Peyer's patch (tissue), 4 donors: ENCODE results near the gene DAAM2. TPM values are rescaled to one million over a fixed set of nuclear protein-coding genes. Genes with fewer than 3 reads are reported as not detected.

Experiments used
- DNase-seq, 3 donors: peaks; one replicate each; pipeline ENCODE4 v3.0.0-alpha.2; 2017 to 2019
- H3K27ac ChIP-seq, 4 donors: fragments of 200-600 bp; sonication (generic); one replicate each; pipeline ENCODE4 v1.5.1; 2016 to 2019
- H3K27me3 ChIP-seq, 2 donors: fragments of 200-600 bp; sonication (generic); one replicate each; pipeline ENCODE4 v1.5.1; 2019
- H3K36me3 ChIP-seq, 3 donors: fragments of 200-600 bp; sonication (generic); one replicate each; pipeline ENCODE4 v1.5.1; 2016 to 2019
- H3K4me1 ChIP-seq, 4 donors: fragments of 200-600 bp; sonication (generic); one replicate each; pipeline ENCODE4 v1.5.1; 2016 to 2019
- H3K4me3 ChIP-seq, 4 donors: fragments of 200-600 bp; sonication (generic); 1 replicate in 3 of 4; 2 replicates in 1 of 4; pipeline ENCODE4 v1.5.1; 2016 to 2019; ENCODE audit warnings: mild to moderate bottlenecking in 1 of 4
- H3K9me3 ChIP-seq, 4 donors: fragments of 200-600 bp; sonication (generic); one replicate each; pipeline ENCODE4 v1.5.1; 2016 to 2019; ENCODE audit warnings: mild to moderate bottlenecking in 1 of 4
- POLR2A ChIP-seq, 2 donors: fragments of 450-650 bp; IDR thresholded peaks; one replicate each; pipeline ENCODE4 v1.5.1; 2017; ENCODE audit warnings: antibody characterized with exemption in 2 of 2, mild to moderate bottlenecking in 2 of 2, moderate library complexity in 2 of 2
- total RNA-seq, 4 donors: library from RNA; depleted of rRNA; stranded (reverse); fragments of >200 nt; gene quantifications; one replicate each; pipeline ENCODE4 v1.1.0, GENCODE V29; 2016
- TF ChIP-seq, protein P1 (sequence below), 6 experiments: fragments of 450-650 bp in 4 of 6; fragments of 200-600 bp in 2 of 6; sonication (generic) in 1 of 6; IDR thresholded peaks; one replicate each; pipeline ENCODE4 v1.5.1; 2017 to 2019; ENCODE audit warnings: antibody characterized with exemption in 6 of 6, mild to moderate bottlenecking in 3 of 6, moderate library complexity in 1 of 6

Gene DAAM2
- total RNA-seq, 4 donors from 2014 or later = 8.8 to 178 (median 22.5) TPM

DNA sequence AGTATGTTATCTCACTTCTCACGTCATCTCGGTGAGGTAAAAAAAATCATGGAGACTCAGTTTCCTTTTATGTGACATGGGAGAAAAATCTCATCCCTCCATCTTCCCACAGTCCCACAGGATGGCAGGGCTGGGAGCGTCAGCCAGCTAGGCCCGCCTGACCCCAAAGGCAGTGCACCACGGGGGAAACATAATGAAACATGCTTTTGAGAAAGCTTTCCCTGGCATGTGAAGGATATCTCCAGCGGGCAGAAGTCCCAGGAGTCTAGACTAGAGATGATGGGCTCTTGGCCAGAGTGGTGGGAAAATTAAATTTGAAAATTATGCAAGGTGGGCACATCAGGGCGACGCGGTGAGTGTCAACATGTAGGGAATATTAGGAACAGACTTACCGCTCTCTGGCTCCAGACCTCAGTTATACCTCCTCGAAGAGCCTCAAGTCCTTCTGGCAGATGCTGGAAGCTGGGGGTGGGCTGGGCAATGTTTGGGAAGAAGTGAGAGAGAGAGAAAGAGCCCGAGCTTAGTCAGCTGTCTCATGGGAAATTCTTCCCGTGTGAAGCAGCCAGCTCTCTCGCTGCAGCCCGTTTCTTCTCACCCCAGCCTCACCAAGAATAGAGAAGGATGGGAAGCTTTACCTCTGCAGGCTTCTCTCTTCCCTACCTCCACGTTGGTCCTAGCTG is 89.8 kb downstream of the DAAM2 start:
- H3K27ac ChIP-seq = peak overlapping the region in 3 of 4 donors; percentile 30 to 40 (median 30)
- no peak overlapping the region for H3K4me3 ChIP-seq
- H3K27me3 ChIP-seq = no peaks in the 10 kb centered on the region
- DNase-seq = no peak
- H3K36me3 ChIP-seq = peaks cover 0 to 9% (median 0%) of the 10 kb centered on the region in 3 donors
- TF ChIP-seq, protein P1, sequence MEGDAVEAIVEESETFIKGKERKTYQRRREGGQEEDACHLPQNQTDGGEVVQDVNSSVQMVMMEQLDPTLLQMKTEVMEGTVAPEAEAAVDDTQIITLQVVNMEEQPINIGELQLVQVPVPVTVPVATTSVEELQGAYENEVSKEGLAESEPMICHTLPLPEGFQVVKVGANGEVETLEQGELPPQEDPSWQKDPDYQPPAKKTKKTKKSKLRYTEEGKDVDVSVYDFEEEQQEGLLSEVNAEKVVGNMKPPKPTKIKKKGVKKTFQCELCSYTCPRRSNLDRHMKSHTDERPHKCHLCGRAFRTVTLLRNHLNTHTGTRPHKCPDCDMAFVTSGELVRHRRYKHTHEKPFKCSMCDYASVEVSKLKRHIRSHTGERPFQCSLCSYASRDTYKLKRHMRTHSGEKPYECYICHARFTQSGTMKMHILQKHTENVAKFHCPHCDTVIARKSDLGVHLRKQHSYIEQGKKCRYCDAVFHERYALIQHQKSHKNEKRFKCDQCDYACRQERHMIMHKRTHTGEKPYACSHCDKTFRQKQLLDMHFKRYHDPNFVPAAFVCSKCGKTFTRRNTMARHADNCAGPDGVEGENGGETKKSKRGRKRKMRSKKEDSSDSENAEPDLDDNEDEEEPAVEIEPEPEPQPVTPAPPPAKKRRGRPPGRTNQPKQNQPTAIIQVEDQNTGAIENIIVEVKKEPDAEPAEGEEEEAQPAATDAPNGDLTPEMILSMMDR (IDR thresholded peaks at IDR 0.05) = no peak
- TF ChIP-seq POLR2A (IDR thresholded peaks at IDR 0.05) = no peak
- H3K9me3 ChIP-seq = no peaks in the 10 kb centered on the region
- peaks cover 0 to 10% (median 0%) of the 10 kb centered on the region in 4 donors for H3K4me1 ChIP-seq

DNA sequence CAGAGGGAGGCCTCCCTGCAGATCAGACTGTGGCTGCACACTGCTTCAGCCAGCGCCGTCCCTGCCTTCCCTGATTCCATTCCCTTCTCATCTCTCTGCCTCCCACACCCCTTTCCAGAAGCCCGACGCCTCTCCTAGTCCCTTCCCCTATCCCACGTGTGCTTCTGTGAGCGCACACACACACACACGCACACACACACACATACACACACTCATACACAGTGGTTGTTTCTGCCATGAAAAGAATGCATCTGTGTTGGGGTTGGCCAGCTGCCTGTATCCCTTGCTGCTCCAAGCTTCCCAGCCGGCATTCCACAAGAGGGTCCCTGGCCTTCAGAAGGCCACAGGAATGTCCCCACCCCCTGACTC is 90.3 kb downstream of the DAAM2 start:
- Histone ChIP-seq H3K36me3 (peaks cover 0 to 9% (median 0%) of the 10 kb centered on the region in 3 donors), H3K27me3 (no peaks in the 10 kb centered on the region), H3K4me1 (peaks cover 0 to 12% (median 0%) of the 10 kb centered on the region in 4 donors), H3K9me3 (no peaks in the 10 kb centered on the region), H3K4me3 (no peak overlapping the region), H3K27ac (peak overlapping the region in 2 of 4 donors; percentile 30 to 40)
- no peak for DNase-seq
- TF ChIP-seq POLR2A (IDR thresholded peaks at IDR 0.05) = no peak
- TF ChIP-seq, protein P1 (IDR thresholded peaks at IDR 0.05) = no peak

- TF ChIP-seq POLR2A (IDR thresholded peaks at IDR 0.05) = no peak
- TF ChIP-seq, protein P1 (IDR thresholded peaks at IDR 0.05) = no peak
Observed at GRCh38 chr6:39884696-39885095, 92.5 kb downstream of the DAAM2 start.

GRCh38 chr6:39885691-39886090 is 93.5 kb downstream of the DAAM2 start:
- Histone ChIP-seq H3K4me3 (no peak overlapping the region), H3K27ac (peak overlapping the region in 1 of 4 donors; percentile 12), H3K9me3 (no peaks in the 10 kb centered on the region), H3K36me3 (no peaks in the 10 kb centered on the region), H3K27me3 (no peaks in the 10 kb centered on the region), H3K4me1 (peaks cover 0 to 19% (median 0%) of the 10 kb centered on the region in 4 donors)
- DNase-seq = no peak
- TF ChIP-seq POLR2A (IDR thresholded peaks at IDR 0.05) = no peak
- TF ChIP-seq, protein P1 (IDR thresholded peaks at IDR 0.05) = no peak

More at GRCh38 chr6:39884696-39885095, 92.5 kb downstream of the DAAM2 start:
- Histone ChIP-seq H3K36me3 (no peaks in the 10 kb centered on the region), H3K9me3 (no peaks in the 10 kb centered on the region), H3K4me1 (peaks cover 0 to 19% (median 0%) of the 10 kb centered on the region in 4 donors), H3K27me3 (no peaks in the 10 kb centered on the region), H3K27ac (no peak overlapping the region), H3K4me3 (no peak overlapping the region)
- DNase-seq = no peak

GRCh38 chr6:39886871-39887270 is 94.7 kb downstream of the DAAM2 start:
- no peak for TF ChIP-seq POLR2A (IDR thresholded peaks at IDR 0.05)
- TF ChIP-seq, protein P1 (IDR thresholded peaks at IDR 0.05) = no peak
- Histone ChIP-seq H3K27me3 (no peaks in the 10 kb centered on the region), H3K36me3 (no peaks in the 10 kb centered on the region), H3K27ac (peak overlapping the region in 2 of 4 donors; percentile 66 to 77), H3K9me3 (no peaks in the 10 kb centered on the region), H3K4me3 (no peak overlapping the region), H3K4me1 (peaks cover 0 to 17% (median 0%) of the 10 kb centered on the region in 4 donors)
- no peak for DNase-seq
